AG10803 (cell line): Measurements from ENCODE around the gene NCBP3.
"Not testable (repeated sequence)": the region's sequence is repeated elsewhere in the genome, so short reads cannot be mapped to it uniquely, and the experiment has no call there.

ENCODE experiments used
- DNase-seq: peaks from one replicate; pipeline ENCODE4 v3.0.0; 2010; ENCODE audit warnings: low read depth
- H3K4me3 ChIP-seq: 2 replicates; pipeline ENCODE4 v1.5.1; 2011; ENCODE audit warnings: mild to moderate bottlenecking, low read length, control low read depth
- CTCF ChIP-seq: conservative IDR thresholded peaks from 2 replicates; pipeline ENCODE4 v1.5.1; 2011; ENCODE audit warnings: mild to moderate bottlenecking, low read length, control low read depth, inconsistent platforms

NCBP3 gene

GRCh38 chr17:3860939-3861700 is 15.1 kb upstream of the NCBP3 start:
- no peak overlapping the region for H3K4me3 ChIP-seq
- DNase-seq, result no peak
- no peak for TF ChIP-seq CTCF

- DNase-seq, result no peak
- TF ChIP-seq CTCF, result no peak
These were observed 13.9 kb upstream of the NCBP3 start for GRCh38 chr17:3859940-3860339.

GRCh38 chr17:3857261-3858105 is 11.4 kb upstream of the NCBP3 start:
- no peak overlapping the region for H3K4me3 ChIP-seq
- TF ChIP-seq CTCF, result no peak

More at GRCh38 chr17:3859940-3860339, 13.9 kb upstream of the NCBP3 start:
- H3K4me3 ChIP-seq, result no peak overlapping the region

GRCh38 chr17:3854204-3854603 is 8.2 kb upstream of the NCBP3 start:
- DNase-seq, H3K4me3 ChIP-seq: not testable (repeated sequence)

More at GRCh38 chr17:3857261-3858105, 11.4 kb upstream of the NCBP3 start:
- DNase-seq, result no peak

GRCh38 chr17:3852561-3852960 is 6.5 kb upstream of the NCBP3 start:
- H3K4me3 ChIP-seq, result no peak overlapping the region
- no peak for TF ChIP-seq CTCF
- no peak for DNase-seq

- DNase-seq, result no peak
- no peak overlapping the region for H3K4me3 ChIP-seq
- TF ChIP-seq CTCF, result no peak
These were observed 5.5 kb upstream of the NCBP3 start for GRCh38 chr17:3851461-3852100.

- TF ChIP-seq CTCF, result no peak
- H3K4me3 ChIP-seq, result no peak overlapping the region
- no peak for DNase-seq
These were observed 2.3 kb upstream of the NCBP3 start for GRCh38 chr17:3848229-3848835.
